Fibroblast of lung (primary cell): ENCODE measurements around the gene BAAT. TPM values are rescaled to one million over a fixed set of nuclear protein-coding genes. Genes with fewer than 3 reads are reported as not detected.

Experiments used
- DNase-seq, 2 donors: peaks; one replicate each; pipeline versions ENCODE4 v3.0.0 to v3.0.0-alpha.2; 2010; ENCODE audit warnings: low read depth in 2 of 2
- H2AFZ ChIP-seq: 2 replicates; pipeline ENCODE4 v1.5.1; 2012; ENCODE audit warnings: low read length, control low read depth, inconsistent platforms
- H3K27ac ChIP-seq: 2 replicates; pipeline ENCODE4 v1.5.1; 2011; ENCODE audit warnings: low read length, control low read depth; ENCODE audit not compliant: insufficient read depth
- H3K27me3 ChIP-seq: 2 replicates; pipeline ENCODE4 v1.5.1; 2011; ENCODE audit warnings: mild to moderate bottlenecking, low read length; ENCODE audit not compliant: control insufficient read depth, insufficient read depth
- H3K36me3 ChIP-seq: 2 replicates; pipeline ENCODE4 v1.5.1; 2011; ENCODE audit warnings: low read length; ENCODE audit not compliant: control insufficient read depth, insufficient read depth
- H3K4me1 ChIP-seq: 2 replicates; pipeline ENCODE4 v1.5.1; 2011; ENCODE audit warnings: low read length; ENCODE audit not compliant: control insufficient read depth, insufficient read depth; ENCODE audit errors: extremely low read depth
- H3K4me2 ChIP-seq: 2 replicates; pipeline ENCODE4 v1.5.1; 2011; ENCODE audit warnings: low read length, control low read depth; ENCODE audit not compliant: insufficient read depth; ENCODE audit errors: extremely low read depth
- H3K4me3 ChIP-seq, 4 experiments: fragments of 200-600 bp in 1 of 4; sonication (generic) in 1 of 4; replicated peaks in 1 of 4; 2 replicates each; pipeline ENCODE4 v1.5.1; 2011 to 2016; ENCODE audit warnings: low read length in 4 of 4, low read depth in 3 of 4, mild to moderate bottlenecking in 3 of 4, control low read depth in 2 of 4, inconsistent platforms in 1 of 4, mixed read lengths in 1 of 4; ENCODE audit not compliant: insufficient read depth in 1 of 4; ENCODE audit errors: control extremely low read depth in 1 of 4
- H3K79me2 ChIP-seq: 2 replicates; pipeline ENCODE4 v1.5.1; 2012; ENCODE audit warnings: mild to moderate bottlenecking, low read length, inconsistent platforms; ENCODE audit not compliant: control insufficient read depth, insufficient read depth
- H3K9ac ChIP-seq: 2 replicates; pipeline ENCODE4 v1.5.1; 2011; ENCODE audit warnings: mild to moderate bottlenecking, low read length, control low read depth; ENCODE audit not compliant: insufficient read depth
- H3K9me3 ChIP-seq: 2 replicates; pipeline ENCODE4 v1.5.1; 2012; ENCODE audit warnings: low read depth, low read length; ENCODE audit not compliant: control insufficient read depth, insufficient read depth
- H4K20me1 ChIP-seq: 2 replicates; pipeline ENCODE4 v1.5.1; 2011; ENCODE audit warnings: low read length; ENCODE audit not compliant: control insufficient read depth, insufficient read depth; ENCODE audit errors: extremely low read depth
- EZH2 ChIP-seq: IDR thresholded peaks from 2 replicates; pipeline ENCODE4 v1.5.1; 2012; ENCODE audit warnings: low read length, control low read depth, mild to moderate bottlenecking; ENCODE audit errors: missing control alignments
- polyA plus RNA-seq, 2 donors: library from polyadenylated mRNA; depleted of rRNA in 1 of 2; stranded (reverse) in 1 of 2; unstranded in 1 of 2; fragments of >200 nt; gene quantifications; 2 replicates each; pipeline ENCODE4 v1.2.1, GENCODE V29; 2011 to 2012; ENCODE audit warnings: missing spikeins in 1 of 2
- total RNA-seq: library from RNA; depleted of rRNA; stranded (reverse); fragments of >200 nt; gene quantifications from 2 replicates; pipeline ENCODE4 v1.2.1, GENCODE V29; 2014
- TF ChIP-seq, protein P1 (sequence below), 2 donors: IDR thresholded peaks in 1 of 2; conservative IDR thresholded peaks in 1 of 2; 1 replicate in 1 of 2; 2 replicates in 1 of 2; pipeline ENCODE4 v1.5.1; 2011 to 2012; ENCODE audit warnings: low read length in 2 of 2, control low read depth in 1 of 2, inconsistent platforms in 1 of 2, low read depth in 1 of 2, mild to moderate bottlenecking in 1 of 2

The BAAT gene
- total and polyA plus RNA-seq, 2 donors (not counting 1 experiment from before 2014, with no cell fraction given), result 0.02 TPM; not detected in 1

- H3K9ac ChIP-seq, result no peak overlapping the region
- no peaks in the 10 kb centered on the region for H4K20me1 ChIP-seq
- H3K4me3 ChIP-seq, result peak overlapping the region; percentile 73 to 93 (median 81)
- DNase-seq, result peak in 1 of 2 donors; percentile 6
- H3K27me3 ChIP-seq, result no peaks in the 10 kb centered on the region
- TF ChIP-seq, protein P1, sequence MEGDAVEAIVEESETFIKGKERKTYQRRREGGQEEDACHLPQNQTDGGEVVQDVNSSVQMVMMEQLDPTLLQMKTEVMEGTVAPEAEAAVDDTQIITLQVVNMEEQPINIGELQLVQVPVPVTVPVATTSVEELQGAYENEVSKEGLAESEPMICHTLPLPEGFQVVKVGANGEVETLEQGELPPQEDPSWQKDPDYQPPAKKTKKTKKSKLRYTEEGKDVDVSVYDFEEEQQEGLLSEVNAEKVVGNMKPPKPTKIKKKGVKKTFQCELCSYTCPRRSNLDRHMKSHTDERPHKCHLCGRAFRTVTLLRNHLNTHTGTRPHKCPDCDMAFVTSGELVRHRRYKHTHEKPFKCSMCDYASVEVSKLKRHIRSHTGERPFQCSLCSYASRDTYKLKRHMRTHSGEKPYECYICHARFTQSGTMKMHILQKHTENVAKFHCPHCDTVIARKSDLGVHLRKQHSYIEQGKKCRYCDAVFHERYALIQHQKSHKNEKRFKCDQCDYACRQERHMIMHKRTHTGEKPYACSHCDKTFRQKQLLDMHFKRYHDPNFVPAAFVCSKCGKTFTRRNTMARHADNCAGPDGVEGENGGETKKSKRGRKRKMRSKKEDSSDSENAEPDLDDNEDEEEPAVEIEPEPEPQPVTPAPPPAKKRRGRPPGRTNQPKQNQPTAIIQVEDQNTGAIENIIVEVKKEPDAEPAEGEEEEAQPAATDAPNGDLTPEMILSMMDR (conservative IDR thresholded peaks at IDR 0.05 in 1 of 2, IDR thresholded peaks at IDR 0.05 in 1 of 2; ENCODE audit: low read depth in 1 of 2, low read length in 2 of 2), result no peak
- no peak for TF ChIP-seq EZH2
- H3K4me1 ChIP-seq, result peaks cover 4% of the 10 kb centered on the region
- peaks cover 5% of the 10 kb centered on the region for H3K36me3 ChIP-seq
- peaks cover 45% of the 10 kb centered on the region for H3K79me2 ChIP-seq
- peaks cover under 1% of the 10 kb centered on the region for H3K9me3 ChIP-seq
- peak overlapping the region; percentile 93 for H3K4me2 ChIP-seq
- H2AFZ ChIP-seq, result no peak overlapping the region
- H3K27ac ChIP-seq, result no peak overlapping the region
These were observed 15.3 kb upstream of the BAAT start for GRCh38 chr9:101400120-101400519.

GRCh38 chr9:101399643-101399970 lies 14.8 kb upstream of the BAAT start:
- Histone ChIP-seq H3K79me2 (peaks cover 49% of the 10 kb centered on the region), H3K36me3 (peaks cover 5% of the 10 kb centered on the region), H2AFZ (peak overlapping the region; percentile 79), H3K9ac (no peak overlapping the region), H3K4me2 (peak overlapping the region; percentile 93), H4K20me1 (no peaks in the 10 kb centered on the region), H3K27me3 (no peaks in the 10 kb centered on the region), H3K9me3 (no peaks in the 10 kb centered on the region), H3K4me3 (peak overlapping the region; percentile 73 to 93 (median 81)), H3K27ac (peak overlapping the region; percentile 83), H3K4me1 (peaks cover 4% of the 10 kb centered on the region)
- TF ChIP-seq, protein P1 (conservative IDR thresholded peaks at IDR 0.05 in 1 of 2, IDR thresholded peaks at IDR 0.05 in 1 of 2; ENCODE audit: low read depth in 1 of 2, low read length in 2 of 2), result no peak
- no peak for TF ChIP-seq EZH2
- peak in 1 of 2 donors; percentile 7 for DNase-seq

- DNase-seq, result peak in 1 of 2 donors; percentile 2
- Histone ChIP-seq H3K27ac (peak overlapping the region; percentile 83), H2AFZ (peak overlapping the region; percentile 79), H3K4me2 (peak overlapping the region; percentile 93), H3K36me3 (peaks cover 5% of the 10 kb centered on the region), H3K4me3 (peak overlapping the region; percentile 73 to 93 (median 81)), H3K27me3 (no peaks in the 10 kb centered on the region), H4K20me1 (no peaks in the 10 kb centered on the region), H3K4me1 (peaks cover 4% of the 10 kb centered on the region), H3K9ac (peak overlapping the region; percentile 79), H3K79me2 (peaks cover 54% of the 10 kb centered on the region), H3K9me3 (no peaks in the 10 kb centered on the region)
- TF ChIP-seq EZH2, result no peak
- TF ChIP-seq, protein P1 (conservative IDR thresholded peaks at IDR 0.05 in 1 of 2, IDR thresholded peaks at IDR 0.05 in 1 of 2; ENCODE audit: low read depth in 1 of 2, low read length in 2 of 2), result no peak
These were observed 14.3 kb upstream of the BAAT start for GRCh38 chr9:101398930-101399642.
